HCT116 (cell line): ENCODE measurements around the gene TRDMT1.

Source experiments
- EGR1 ChIP-seq: IDR thresholded peaks from 2 replicates; pipeline ENCODE4 v1.6.1; 2012; ENCODE audit warnings: low read depth
- EZH2phosphoT487 ChIP-seq: fragments of 200-600 bp; IDR thresholded peaks from 2 replicates; pipeline ENCODE4 v1.6.1; 2018; ENCODE audit warnings: antibody characterized with exemption, borderline replicate concordance
- POLR2A ChIP-seq: IDR thresholded peaks from 2 replicates; pipeline ENCODE4 v1.7.0; 2011; ENCODE audit warnings: borderline replicate concordance; ENCODE audit not compliant: insufficient read depth, insufficient read length; ENCODE audit errors: extremely low read depth
- POLR2AphosphoS5 ChIP-seq: IDR thresholded peaks from 2 replicates; pipeline ENCODE4 v1.6.1; 2011; ENCODE audit warnings: mild to moderate bottlenecking, low read depth, low read length, moderate library complexity
- SP1 ChIP-seq: IDR thresholded peaks from 2 replicates; pipeline ENCODE4 v1.6.1; 2012; ENCODE audit warnings: low read depth
- SRF ChIP-seq: IDR thresholded peaks from 2 replicates; pipeline ENCODE4 v1.6.1; 2012; ENCODE audit warnings: low read depth
- TCF7L2 ChIP-seq: IDR thresholded peaks from 2 replicates; pipeline ENCODE4 v1.7.0; 2011; ENCODE audit warnings: borderline replicate concordance, inconsistent platforms; ENCODE audit not compliant: insufficient read depth, insufficient read length; ENCODE audit errors: extremely low read depth
- ZNF274 ChIP-seq: fragments of 200-500 bp; sonication (Bioruptor generic); IDR thresholded peaks from 2 replicates; pipeline ENCODE4 v1.6.1; 2014; ENCODE audit warnings: mild to moderate bottlenecking, low read depth, low read length, inconsistent platforms
- TF ChIP-seq, protein P1 (sequence below), 3 experiments: fragments of 200-600 bp in 1 of 3; sonication (generic) in 1 of 3; IDR thresholded peaks in 2 of 3; conservative IDR thresholded peaks in 1 of 3; 2 replicates each; pipeline ENCODE4 v1.5.1; 2012 to 2017; ENCODE audit warnings: low read depth in 2 of 3, low read length in 2 of 3, antibody characterized with exemption in 1 of 3, borderline replicate concordance in 1 of 3, control low read depth in 1 of 3, mild to moderate bottlenecking in 1 of 3, mixed read lengths in 1 of 3, mixed run types in 1 of 3, moderate library complexity in 1 of 3; ENCODE audit not compliant: insufficient read depth in 1 of 3
- TF ChIP-seq, protein P2 (sequence below): IDR thresholded peaks from 2 replicates; pipeline ENCODE4 v1.6.1; 2012
- TF ChIP-seq, protein P3 (sequence below): IDR thresholded peaks from 2 replicates; pipeline ENCODE4 v1.6.1; 2012
- TF ChIP-seq, protein P4 (sequence below): IDR thresholded peaks from 2 replicates; pipeline ENCODE4 v1.6.1; 2012; ENCODE audit warnings: low read depth

DNA sequence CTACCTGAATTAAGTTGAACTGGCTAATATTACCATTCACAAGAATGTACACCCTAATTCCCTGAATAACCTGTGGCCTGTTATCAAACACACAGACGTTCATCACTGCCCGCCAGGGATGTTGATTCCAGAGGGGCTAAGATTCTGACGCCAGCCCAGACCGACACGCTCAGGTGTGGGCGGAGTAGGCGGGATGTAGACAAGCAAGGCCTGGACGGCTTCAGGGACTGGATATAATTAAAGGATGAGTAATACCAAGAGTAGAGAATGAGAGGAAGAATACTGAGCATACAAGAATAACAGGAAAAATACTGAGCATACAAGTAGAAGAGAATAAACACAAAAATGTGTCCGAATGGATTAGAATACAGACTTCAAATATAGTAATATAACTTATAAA is 100.9 kb downstream of the TRDMT1 start:
- TF ChIP-seq SP1 (no peak; the same call in 1 of the 2 replicates), SRF (no peak), TCF7L2 (no peak), POLR2AphosphoS5 (no peak), POLR2A (no peak), ZNF274 (no peak), EGR1 (peak; percentile 89), EZH2phosphoT487 (no peak)
- TF ChIP-seq, protein P1, sequence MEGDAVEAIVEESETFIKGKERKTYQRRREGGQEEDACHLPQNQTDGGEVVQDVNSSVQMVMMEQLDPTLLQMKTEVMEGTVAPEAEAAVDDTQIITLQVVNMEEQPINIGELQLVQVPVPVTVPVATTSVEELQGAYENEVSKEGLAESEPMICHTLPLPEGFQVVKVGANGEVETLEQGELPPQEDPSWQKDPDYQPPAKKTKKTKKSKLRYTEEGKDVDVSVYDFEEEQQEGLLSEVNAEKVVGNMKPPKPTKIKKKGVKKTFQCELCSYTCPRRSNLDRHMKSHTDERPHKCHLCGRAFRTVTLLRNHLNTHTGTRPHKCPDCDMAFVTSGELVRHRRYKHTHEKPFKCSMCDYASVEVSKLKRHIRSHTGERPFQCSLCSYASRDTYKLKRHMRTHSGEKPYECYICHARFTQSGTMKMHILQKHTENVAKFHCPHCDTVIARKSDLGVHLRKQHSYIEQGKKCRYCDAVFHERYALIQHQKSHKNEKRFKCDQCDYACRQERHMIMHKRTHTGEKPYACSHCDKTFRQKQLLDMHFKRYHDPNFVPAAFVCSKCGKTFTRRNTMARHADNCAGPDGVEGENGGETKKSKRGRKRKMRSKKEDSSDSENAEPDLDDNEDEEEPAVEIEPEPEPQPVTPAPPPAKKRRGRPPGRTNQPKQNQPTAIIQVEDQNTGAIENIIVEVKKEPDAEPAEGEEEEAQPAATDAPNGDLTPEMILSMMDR (IDR thresholded peaks at IDR 0.05 in 2 of 3, conservative IDR thresholded peaks at IDR 0.05 in 1 of 3; ENCODE audit: borderline replicate concordance in 1 of 3, insufficient read depth in 1 of 3, low read depth in 2 of 3, low read length in 2 of 3), result no peak
- TF ChIP-seq, protein P2, sequence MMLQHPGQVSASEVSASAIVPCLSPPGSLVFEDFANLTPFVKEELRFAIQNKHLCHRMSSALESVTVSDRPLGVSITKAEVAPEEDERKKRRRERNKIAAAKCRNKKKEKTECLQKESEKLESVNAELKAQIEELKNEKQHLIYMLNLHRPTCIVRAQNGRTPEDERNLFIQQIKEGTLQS, result no peak
- TF ChIP-seq, protein P3, sequence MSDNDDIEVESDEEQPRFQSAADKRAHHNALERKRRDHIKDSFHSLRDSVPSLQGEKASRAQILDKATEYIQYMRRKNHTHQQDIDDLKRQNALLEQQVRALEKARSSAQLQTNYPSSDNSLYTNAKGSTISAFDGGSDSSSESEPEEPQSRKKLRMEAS, result no peak
- TF ChIP-seq, protein P4, sequence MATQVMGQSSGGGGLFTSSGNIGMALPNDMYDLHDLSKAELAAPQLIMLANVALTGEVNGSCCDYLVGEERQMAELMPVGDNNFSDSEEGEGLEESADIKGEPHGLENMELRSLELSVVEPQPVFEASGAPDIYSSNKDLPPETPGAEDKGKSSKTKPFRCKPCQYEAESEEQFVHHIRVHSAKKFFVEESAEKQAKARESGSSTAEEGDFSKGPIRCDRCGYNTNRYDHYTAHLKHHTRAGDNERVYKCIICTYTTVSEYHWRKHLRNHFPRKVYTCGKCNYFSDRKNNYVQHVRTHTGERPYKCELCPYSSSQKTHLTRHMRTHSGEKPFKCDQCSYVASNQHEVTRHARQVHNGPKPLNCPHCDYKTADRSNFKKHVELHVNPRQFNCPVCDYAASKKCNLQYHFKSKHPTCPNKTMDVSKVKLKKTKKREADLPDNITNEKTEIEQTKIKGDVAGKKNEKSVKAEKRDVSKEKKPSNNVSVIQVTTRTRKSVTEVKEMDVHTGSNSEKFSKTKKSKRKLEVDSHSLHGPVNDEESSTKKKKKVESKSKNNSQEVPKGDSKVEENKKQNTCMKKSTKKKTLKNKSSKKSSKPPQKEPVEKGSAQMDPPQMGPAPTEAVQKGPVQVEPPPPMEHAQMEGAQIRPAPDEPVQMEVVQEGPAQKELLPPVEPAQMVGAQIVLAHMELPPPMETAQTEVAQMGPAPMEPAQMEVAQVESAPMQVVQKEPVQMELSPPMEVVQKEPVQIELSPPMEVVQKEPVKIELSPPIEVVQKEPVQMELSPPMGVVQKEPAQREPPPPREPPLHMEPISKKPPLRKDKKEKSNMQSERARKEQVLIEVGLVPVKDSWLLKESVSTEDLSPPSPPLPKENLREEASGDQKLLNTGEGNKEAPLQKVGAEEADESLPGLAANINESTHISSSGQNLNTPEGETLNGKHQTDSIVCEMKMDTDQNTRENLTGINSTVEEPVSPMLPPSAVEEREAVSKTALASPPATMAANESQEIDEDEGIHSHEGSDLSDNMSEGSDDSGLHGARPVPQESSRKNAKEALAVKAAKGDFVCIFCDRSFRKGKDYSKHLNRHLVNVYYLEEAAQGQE, result no peak
